PC-3 (cell line): ENCODE results near the gene TCAP.

ENCODE experiments used
- EZH2 ChIP-seq: fragments of 300-600 bp; sonication (generic); IDR thresholded peaks from one replicate; pipeline ENCODE4 v1.6.1; 2017; ENCODE audit warnings: antibody characterized with exemption, mild to moderate bottlenecking, low read length; ENCODE audit not compliant: unreplicated experiment
- EZH2phosphoT487 ChIP-seq: fragments of 300-600 bp; sonication (generic); IDR thresholded peaks from 2 replicates; pipeline ENCODE4 v1.6.1; 2018; ENCODE audit warnings: mild to moderate bottlenecking, antibody characterized with exemption, low read length, borderline replicate concordance
- TF ChIP-seq, protein P1 (sequence below): fragments of 300-600 bp; sonication (generic); conservative IDR thresholded peaks from 2 replicates; pipeline ENCODE4 v1.5.1; 2017; ENCODE audit warnings: antibody characterized with exemption, low read depth, mild to moderate bottlenecking, low read length

DNA sequence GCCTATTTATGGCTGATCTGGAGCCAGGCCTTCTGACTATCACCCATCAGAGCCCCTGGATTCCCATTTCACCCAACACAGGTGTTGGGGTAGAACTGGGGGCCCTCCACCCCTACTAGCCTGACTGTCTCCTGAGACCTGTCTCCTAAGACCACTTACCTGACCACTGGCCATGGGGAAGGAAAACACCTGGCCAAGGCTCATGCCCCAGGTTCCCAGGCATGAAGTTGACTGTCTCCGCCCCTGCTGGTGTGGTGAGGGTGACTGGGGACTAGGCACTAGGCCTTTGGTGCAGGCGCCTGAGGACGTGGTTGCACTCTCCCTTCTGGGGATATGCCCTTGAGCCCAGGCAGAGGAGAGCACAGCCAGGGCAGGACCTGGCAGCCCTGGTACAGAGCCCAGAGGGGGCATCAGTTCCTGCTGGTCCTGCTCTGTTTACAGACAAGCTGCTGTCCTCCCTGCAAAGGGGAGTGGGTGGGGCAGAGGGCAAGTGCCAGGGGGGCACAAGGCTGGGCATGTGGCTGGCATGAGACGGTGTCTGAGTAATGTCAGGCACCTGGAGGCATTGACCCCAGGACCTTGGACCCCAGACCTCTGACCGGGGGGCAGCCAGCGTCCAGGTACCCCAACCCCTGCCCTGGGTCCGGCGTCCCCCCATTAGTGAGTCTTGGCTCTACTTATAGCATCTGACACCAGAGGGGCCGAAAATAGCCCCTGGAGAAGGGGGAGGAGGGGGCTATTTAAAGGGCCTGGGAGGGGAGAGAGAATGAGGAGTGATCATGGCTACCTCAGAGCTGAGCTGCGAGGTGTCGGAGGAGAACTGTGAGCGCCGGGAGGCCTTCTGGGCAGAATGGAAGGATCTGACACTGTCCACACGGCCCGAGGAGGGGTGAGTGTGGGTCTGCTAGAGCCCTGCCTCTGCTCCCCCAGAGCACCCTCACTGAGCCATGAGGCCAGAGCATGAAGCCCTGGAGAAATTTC lies at the start of gene TCAP:
- TF ChIP-seq, protein P1, sequence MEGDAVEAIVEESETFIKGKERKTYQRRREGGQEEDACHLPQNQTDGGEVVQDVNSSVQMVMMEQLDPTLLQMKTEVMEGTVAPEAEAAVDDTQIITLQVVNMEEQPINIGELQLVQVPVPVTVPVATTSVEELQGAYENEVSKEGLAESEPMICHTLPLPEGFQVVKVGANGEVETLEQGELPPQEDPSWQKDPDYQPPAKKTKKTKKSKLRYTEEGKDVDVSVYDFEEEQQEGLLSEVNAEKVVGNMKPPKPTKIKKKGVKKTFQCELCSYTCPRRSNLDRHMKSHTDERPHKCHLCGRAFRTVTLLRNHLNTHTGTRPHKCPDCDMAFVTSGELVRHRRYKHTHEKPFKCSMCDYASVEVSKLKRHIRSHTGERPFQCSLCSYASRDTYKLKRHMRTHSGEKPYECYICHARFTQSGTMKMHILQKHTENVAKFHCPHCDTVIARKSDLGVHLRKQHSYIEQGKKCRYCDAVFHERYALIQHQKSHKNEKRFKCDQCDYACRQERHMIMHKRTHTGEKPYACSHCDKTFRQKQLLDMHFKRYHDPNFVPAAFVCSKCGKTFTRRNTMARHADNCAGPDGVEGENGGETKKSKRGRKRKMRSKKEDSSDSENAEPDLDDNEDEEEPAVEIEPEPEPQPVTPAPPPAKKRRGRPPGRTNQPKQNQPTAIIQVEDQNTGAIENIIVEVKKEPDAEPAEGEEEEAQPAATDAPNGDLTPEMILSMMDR: no peak
- TF ChIP-seq EZH2phosphoT487 (no peak), EZH2 (no peak)
